ENCODE measurements around the gene TNIP1.

TNIP1 gene

DNA sequence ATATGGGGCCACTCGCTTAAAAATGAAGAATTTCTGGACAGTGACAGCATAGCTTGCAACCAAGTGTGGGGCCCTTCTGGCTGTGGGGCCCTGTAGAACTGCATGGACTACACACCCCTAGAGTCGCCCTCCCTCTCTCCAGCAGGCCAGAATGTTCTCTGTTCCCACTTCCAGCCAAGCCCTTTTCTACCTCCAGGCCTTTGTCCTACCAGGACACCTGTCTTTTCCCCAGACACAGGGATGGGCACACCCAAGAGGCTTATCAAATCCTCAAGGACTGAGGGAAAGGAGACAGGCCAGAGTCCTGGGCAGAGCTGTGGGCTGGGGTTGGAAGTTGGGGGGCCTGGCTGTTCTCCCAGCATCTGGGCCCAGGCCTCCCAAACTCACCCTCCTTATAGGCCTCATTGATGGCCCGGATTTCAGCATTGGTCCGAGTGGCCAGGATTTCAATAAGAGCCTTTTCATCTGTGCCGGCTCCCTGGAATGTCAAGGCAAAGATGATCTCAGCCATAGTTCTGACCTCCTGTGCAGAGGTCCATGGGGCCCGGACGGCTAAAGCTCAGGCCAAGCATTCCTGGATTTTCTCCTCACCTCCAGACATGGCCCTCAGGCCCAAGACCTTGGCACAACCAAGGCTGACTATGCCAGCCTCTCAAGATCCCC, 38.2 kb upstream of the TNIP1 start:
- H3K4me3 ChIP-seq (ENCODE audit: low read depth in 1 of 2, low read length in 2 of 2): no peak overlapping the region
- H3K4me1 ChIP-seq (ENCODE audit: control insufficient read depth in 1 of 2, insufficient read depth in 2 of 2, low read length in 2 of 2): peaks cover 0 to 14% of the 10 kb centered on the region in 2 donors
- H3K9me3 ChIP-seq (ENCODE audit: control insufficient read depth in 1 of 2, low read length in 2 of 2): no peaks in the 10 kb centered on the region
- peaks cover 52 to 68% of the 10 kb centered on the region in 2 donors for H3K36me3 ChIP-seq (ENCODE audit: control insufficient read depth in 1 of 2, insufficient read depth in 2 of 2, low read length in 2 of 2)
- H3K27ac ChIP-seq (ENCODE audit: low read length): no peak overlapping the region
- no peaks in the 10 kb centered on the region for H3K27me3 ChIP-seq (ENCODE audit: low read depth, low read length)

DNA sequence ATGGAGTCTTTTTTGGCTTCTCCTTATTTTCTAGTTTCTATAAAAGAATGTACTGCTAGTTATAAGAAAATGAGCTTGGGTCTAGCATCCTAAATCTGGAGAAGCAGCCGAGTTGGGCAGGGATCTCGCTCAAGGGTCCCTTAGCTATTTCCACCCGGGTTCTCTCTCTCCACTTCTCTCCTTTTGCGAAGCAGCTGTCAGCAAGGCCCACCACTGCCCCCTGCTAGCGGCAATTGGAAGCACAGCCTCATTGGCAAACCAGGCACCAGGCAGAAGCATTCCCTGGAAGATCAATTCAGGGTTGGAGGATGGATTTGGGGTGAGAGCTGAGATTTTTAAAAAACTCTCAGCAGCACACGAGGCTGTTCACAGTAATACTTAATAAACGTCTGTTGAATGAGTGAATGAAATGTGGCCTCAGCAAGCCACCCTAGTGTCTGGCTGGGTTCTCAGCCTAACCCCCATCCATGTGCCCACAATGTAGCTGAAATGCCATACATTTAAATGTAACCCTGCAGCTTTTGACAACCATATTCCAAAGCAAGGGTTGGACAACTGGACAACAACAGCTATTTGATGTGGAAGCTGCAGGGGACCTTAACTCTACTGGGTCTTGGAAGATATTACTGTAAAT, 34.6 kb upstream of the TNIP1 start:
- Histone ChIP-seq H3K4me1 (ENCODE audit: control insufficient read depth in 1 of 2, insufficient read depth in 2 of 2, low read length in 2 of 2) (no peaks in the 10 kb centered on the region), H3K27me3 (ENCODE audit: low read depth, low read length) (no peaks in the 10 kb centered on the region), H3K4me3 (ENCODE audit: low read depth in 1 of 2, low read length in 2 of 2) (no peak overlapping the region), H3K9me3 (ENCODE audit: control insufficient read depth in 1 of 2, low read length in 2 of 2) (no peaks in the 10 kb centered on the region), H3K27ac (ENCODE audit: low read length) (no peak overlapping the region), H3K36me3 (ENCODE audit: control insufficient read depth in 1 of 2, insufficient read depth in 2 of 2, low read length in 2 of 2) (peaks cover 31 to 48% of the 10 kb centered on the region in 2 donors)

DNA sequence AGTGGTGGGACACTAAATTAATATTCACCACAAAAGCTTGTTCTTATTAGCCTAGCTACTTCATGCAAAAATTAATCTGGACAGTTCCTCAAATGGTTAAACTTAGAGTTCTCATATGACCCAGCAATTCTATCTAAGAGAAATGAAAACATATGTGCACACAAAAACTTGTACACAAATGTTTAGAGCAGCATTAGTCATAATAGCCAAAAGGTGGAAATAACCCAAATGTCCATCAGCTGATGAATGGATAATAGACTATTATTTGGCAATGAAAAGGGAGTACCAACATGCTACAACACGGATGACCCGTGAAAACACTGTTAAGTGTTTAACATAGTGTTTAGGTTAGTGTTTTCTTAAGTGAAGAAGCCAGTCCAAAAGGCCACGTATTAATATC, 32.8 kb upstream of the TNIP1 start:
- Histone ChIP-seq H3K4me1 (ENCODE audit: control insufficient read depth in 1 of 2, insufficient read depth in 2 of 2, low read length in 2 of 2) (peaks cover under 1 to 7% of the 10 kb centered on the region in 2 donors), H3K9me3 (ENCODE audit: control insufficient read depth in 1 of 2, low read length in 2 of 2) (no peaks in the 10 kb centered on the region), H3K36me3 (ENCODE audit: control insufficient read depth in 1 of 2, insufficient read depth in 2 of 2, low read length in 2 of 2) (peaks cover 35 to 55% of the 10 kb centered on the region in 2 donors), H3K27ac (ENCODE audit: low read length) (no peak overlapping the region), H3K27me3 (ENCODE audit: low read depth, low read length) (no peaks in the 10 kb centered on the region), H3K4me3 (ENCODE audit: low read depth in 1 of 2, low read length in 2 of 2) (no peak overlapping the region)

DNA sequence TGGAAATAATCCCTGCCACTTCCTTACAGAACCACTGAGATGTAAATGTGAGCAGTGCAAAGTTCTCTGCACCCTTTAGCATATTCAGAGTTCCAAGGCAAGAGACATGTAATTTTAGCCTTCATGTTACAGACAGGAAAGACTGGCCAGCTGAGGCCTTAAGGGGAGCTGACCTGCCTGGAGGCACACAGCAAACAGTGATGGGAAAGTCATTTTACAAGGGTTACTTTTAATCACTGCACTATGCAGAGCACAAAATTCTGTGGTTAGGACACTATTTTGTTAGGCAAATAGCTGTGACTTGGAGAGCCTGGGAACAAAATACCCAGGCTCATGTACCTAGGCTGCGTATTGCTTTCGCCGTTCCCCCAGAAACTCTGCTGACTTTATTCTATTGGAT, 30.2 kb upstream of the TNIP1 start:
- H3K27me3 ChIP-seq (ENCODE audit: low read depth, low read length): no peaks in the 10 kb centered on the region
- H3K27ac ChIP-seq (ENCODE audit: low read length): no peak overlapping the region
- no peaks in the 10 kb centered on the region for H3K9me3 ChIP-seq (ENCODE audit: control insufficient read depth in 1 of 2, low read length in 2 of 2)
- H3K4me3 ChIP-seq (ENCODE audit: low read depth in 1 of 2, low read length in 2 of 2): no peak overlapping the region
- peaks cover 22 to 24% of the 10 kb centered on the region in 2 donors for H3K4me1 ChIP-seq (ENCODE audit: control insufficient read depth in 1 of 2, insufficient read depth in 2 of 2, low read length in 2 of 2)
- peaks cover 40 to 44% of the 10 kb centered on the region in 2 donors for H3K36me3 ChIP-seq (ENCODE audit: control insufficient read depth in 1 of 2, insufficient read depth in 2 of 2, low read length in 2 of 2)

DNA sequence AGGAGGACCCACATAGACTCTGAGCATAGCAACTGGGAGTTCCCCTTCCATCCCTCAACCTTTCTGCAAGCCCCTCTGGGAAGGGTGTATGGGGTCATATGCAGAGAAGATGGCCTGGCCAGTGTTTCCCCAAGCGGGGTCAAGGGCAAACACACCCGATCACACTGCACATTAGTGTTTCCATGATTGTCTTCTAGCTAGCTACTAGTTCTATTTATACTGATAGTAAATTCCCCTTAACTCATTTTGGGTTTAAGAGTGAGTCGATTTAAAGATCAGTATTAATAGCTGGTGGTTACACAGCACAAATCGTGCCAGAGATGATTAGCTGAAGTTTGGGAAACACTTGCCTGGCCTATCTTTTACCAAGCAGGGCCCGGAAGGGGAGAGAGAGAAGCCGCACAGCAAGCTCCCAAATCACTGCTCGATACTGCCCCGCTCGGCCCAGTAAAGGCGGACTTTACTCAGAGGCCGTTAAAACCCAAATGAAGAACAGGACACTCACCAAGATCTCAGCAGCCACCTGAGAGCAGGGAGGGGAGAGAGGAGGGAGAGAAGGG, 29.4 kb upstream of the TNIP1 start:
- no peak overlapping the region for H3K27ac ChIP-seq (ENCODE audit: low read length)
- no peak overlapping the region for H3K4me3 ChIP-seq (ENCODE audit: low read depth in 1 of 2, low read length in 2 of 2)
- H3K36me3 ChIP-seq (ENCODE audit: control insufficient read depth in 1 of 2, insufficient read depth in 2 of 2, low read length in 2 of 2): peaks cover 40% of the 10 kb centered on the region in 2 donors
- no peaks in the 10 kb centered on the region for H3K9me3 ChIP-seq (ENCODE audit: control insufficient read depth in 1 of 2, low read length in 2 of 2)
- H3K4me1 ChIP-seq (ENCODE audit: control insufficient read depth in 1 of 2, insufficient read depth in 2 of 2, low read length in 2 of 2): peaks cover 24 to 30% of the 10 kb centered on the region in 2 donors
- no peaks in the 10 kb centered on the region for H3K27me3 ChIP-seq (ENCODE audit: low read depth, low read length)

DNA sequence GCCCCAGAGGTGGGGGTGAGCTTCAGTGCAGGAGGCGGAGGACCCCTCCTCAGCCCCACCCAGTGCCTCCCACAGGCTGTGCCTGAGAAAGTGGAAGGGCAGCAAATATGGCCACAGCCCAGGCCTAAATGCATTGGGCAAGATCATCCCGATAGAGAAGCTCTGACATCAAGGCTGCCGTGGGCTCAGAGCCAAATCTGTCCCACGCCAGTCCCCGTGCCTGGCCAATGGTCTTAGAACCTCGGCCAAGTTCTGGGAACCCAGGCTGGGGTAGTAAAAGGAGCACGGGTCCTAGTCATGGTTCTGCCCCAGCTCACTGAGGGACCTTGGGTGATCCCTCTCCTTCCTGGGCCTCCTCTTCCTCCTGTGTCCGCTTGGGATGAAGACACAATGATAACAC, 27.7 kb upstream of the TNIP1 start:
- no peak overlapping the region for H3K4me3 ChIP-seq (ENCODE audit: low read depth in 1 of 2, low read length in 2 of 2)
- no peaks in the 10 kb centered on the region for H3K9me3 ChIP-seq (ENCODE audit: control insufficient read depth in 1 of 2, low read length in 2 of 2)
- peaks cover 24 to 42% of the 10 kb centered on the region in 2 donors for H3K4me1 ChIP-seq (ENCODE audit: control insufficient read depth in 1 of 2, insufficient read depth in 2 of 2, low read length in 2 of 2)
- H3K27ac ChIP-seq (ENCODE audit: low read length): peak overlapping the region; percentile 41
- no peaks in the 10 kb centered on the region for H3K27me3 ChIP-seq (ENCODE audit: low read depth, low read length)
- H3K36me3 ChIP-seq (ENCODE audit: control insufficient read depth in 1 of 2, insufficient read depth in 2 of 2, low read length in 2 of 2): peaks cover 37 to 50% of the 10 kb centered on the region in 2 donors

DNA sequence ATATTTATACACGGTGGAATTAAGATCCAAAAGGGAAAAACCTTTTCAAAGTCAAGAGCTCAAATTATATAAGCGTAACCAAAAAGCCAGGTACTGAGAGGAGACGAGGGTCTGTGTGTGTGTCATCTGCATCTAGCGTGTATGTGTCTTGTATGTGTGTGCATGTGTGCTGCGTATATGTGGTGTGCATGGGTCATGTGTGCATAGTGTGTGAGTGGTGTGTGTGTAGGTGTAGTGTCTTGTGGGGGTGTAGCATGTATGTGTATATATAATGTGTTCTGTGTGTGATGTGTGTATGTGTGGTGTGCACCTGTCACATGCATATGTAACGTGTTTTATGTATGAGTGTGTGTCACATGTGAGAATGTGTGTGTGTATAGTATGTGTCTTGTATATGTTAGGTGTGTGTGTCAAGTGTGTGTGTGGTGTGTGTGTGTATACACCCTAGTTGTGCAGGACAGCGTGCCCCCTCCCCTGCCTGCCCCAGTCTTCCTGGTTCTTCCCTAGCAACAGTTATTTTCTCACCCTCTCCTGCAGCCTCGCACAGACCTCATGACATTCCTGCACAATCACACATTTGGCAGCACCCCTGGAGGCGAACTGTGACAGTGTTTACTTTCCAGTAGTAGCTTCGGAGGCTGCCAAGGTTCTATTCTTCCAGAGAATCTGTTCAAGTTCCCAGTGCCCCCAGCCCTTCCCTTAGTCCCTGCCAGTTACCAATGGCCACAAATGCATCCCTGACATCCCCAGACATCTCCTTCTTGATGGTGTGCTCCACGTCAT, 27.1 kb upstream of the TNIP1 start:
- Histone ChIP-seq H3K36me3 (ENCODE audit: control insufficient read depth in 1 of 2, insufficient read depth in 2 of 2, low read length in 2 of 2) (peaks cover 41 to 55% of the 10 kb centered on the region in 2 donors), H3K27me3 (ENCODE audit: low read depth, low read length) (no peaks in the 10 kb centered on the region), H3K9me3 (ENCODE audit: control insufficient read depth in 1 of 2, low read length in 2 of 2) (no peaks in the 10 kb centered on the region), H3K4me3 (ENCODE audit: low read depth in 1 of 2, low read length in 2 of 2) (no peak overlapping the region), H3K4me1 (ENCODE audit: control insufficient read depth in 1 of 2, insufficient read depth in 2 of 2, low read length in 2 of 2) (peaks cover 24 to 42% of the 10 kb centered on the region in 2 donors), H3K27ac (ENCODE audit: low read length) (peak overlapping the region; percentile 64)

DNA sequence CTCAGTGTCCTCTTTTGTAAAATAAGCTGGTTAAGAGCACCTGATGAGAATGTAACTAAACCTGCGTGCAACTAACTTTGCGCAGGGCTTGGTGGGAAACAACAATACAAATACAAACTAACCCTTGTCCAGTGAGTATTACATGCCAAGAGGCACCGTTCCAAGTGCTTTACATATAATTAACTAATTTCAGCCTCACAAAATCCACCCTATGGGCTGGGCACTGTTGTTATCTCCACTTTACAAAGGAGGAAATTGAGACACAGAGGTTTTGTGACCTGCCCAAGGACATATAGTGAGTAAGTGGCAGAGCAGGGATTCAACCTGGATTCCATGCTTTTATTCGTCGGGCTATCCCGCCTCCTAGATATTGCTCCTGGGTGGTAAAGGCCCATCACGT, 26.2 kb upstream of the TNIP1 start:
- H3K27ac ChIP-seq (ENCODE audit: low read length): peak overlapping the region; percentile 66
- H3K36me3 ChIP-seq (ENCODE audit: control insufficient read depth in 1 of 2, insufficient read depth in 2 of 2, low read length in 2 of 2): peaks cover 47 to 56% of the 10 kb centered on the region in 2 donors
- H3K9me3 ChIP-seq (ENCODE audit: control insufficient read depth in 1 of 2, low read length in 2 of 2): no peaks in the 10 kb centered on the region
- H3K27me3 ChIP-seq (ENCODE audit: low read depth, low read length): no peaks in the 10 kb centered on the region
- peaks cover 24 to 42% of the 10 kb centered on the region in 2 donors for H3K4me1 ChIP-seq (ENCODE audit: control insufficient read depth in 1 of 2, insufficient read depth in 2 of 2, low read length in 2 of 2)
- no peak overlapping the region for H3K4me3 ChIP-seq (ENCODE audit: low read depth in 1 of 2, low read length in 2 of 2)

DNA sequence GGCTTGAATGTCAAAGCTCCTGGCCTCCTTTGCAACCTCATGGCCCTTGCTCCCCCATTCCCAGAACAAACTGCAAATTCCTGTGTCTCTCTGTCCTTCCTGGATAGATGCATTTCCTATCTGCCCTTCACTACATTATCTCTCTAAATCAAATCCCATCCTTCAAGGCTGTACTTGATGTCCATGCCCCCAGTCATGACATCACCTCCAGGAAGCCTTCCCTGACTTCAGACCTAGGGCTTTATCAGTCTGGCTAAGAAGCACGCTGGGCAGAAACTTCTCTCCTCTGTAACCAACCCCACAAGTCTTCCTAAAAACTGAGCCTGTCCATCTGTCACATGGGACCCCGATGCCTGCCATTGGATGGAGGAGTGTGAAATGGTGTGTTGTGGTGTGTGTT, 25.7 kb upstream of the TNIP1 start:
- Histone ChIP-seq H3K27me3 (ENCODE audit: low read depth, low read length) (no peaks in the 10 kb centered on the region), H3K4me1 (ENCODE audit: control insufficient read depth in 1 of 2, insufficient read depth in 2 of 2, low read length in 2 of 2) (peaks cover 24 to 42% of the 10 kb centered on the region in 2 donors), H3K27ac (ENCODE audit: low read length) (peak overlapping the region; percentile 66), H3K4me3 (ENCODE audit: low read depth in 1 of 2, low read length in 2 of 2) (no peak overlapping the region), H3K36me3 (ENCODE audit: control insufficient read depth in 1 of 2, insufficient read depth in 2 of 2, low read length in 2 of 2) (peaks cover 52 to 61% of the 10 kb centered on the region in 2 donors), H3K9me3 (ENCODE audit: control insufficient read depth in 1 of 2, low read length in 2 of 2) (no peaks in the 10 kb centered on the region)

DNA sequence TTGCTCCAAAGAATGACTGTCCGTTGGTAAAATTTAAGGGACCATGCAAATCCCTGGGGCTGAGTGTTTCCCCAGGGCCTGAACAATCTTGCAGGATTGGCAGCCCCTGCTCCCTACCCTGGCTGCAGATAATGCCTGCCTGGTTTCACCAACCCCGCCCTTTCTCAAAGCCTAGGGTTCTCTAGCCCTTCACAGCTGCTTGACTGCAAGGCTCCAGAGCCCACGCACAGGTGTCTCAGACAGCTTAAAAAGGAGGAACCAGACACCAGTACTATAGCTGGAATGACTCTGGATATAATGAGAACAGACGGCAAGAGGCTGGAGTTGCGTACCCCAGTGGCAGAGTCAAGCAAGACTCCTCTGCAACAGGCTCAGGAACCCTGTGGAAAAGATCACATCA, 25.2 kb upstream of the TNIP1 start:
- peak overlapping the region; percentile 31 for H3K27ac ChIP-seq (ENCODE audit: low read length)
- no peak overlapping the region for H3K4me3 ChIP-seq (ENCODE audit: low read depth in 1 of 2, low read length in 2 of 2)
- H3K9me3 ChIP-seq (ENCODE audit: control insufficient read depth in 1 of 2, low read length in 2 of 2): no peaks in the 10 kb centered on the region
- peaks cover 24 to 42% of the 10 kb centered on the region in 2 donors for H3K4me1 ChIP-seq (ENCODE audit: control insufficient read depth in 1 of 2, insufficient read depth in 2 of 2, low read length in 2 of 2)
- peaks cover 52 to 56% of the 10 kb centered on the region in 2 donors for H3K36me3 ChIP-seq (ENCODE audit: control insufficient read depth in 1 of 2, insufficient read depth in 2 of 2, low read length in 2 of 2)
- no peaks in the 10 kb centered on the region for H3K27me3 ChIP-seq (ENCODE audit: low read depth, low read length)

DNA sequence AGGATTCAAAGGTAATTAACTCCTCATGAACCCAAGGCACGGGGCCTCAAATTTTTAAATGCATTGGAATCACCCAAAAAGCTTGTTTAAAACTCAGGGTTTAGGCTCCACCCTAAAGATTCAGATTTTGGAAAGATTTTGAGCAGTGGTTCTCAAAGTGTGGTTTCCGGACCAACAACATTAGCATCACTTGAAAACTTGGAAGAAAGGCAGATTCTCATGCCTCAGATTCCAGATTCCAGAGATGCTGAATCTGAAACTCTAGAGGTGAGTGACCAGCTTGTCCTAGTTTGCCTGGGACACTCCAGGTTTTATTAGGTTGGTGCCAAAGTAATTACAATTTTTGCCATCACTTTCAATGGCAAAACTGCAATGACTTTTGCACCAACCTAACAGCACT, 24.7 kb upstream of the TNIP1 start:
- Histone ChIP-seq H3K27ac (ENCODE audit: low read length) (peak overlapping the region; percentile 83), H3K27me3 (ENCODE audit: low read depth, low read length) (no peaks in the 10 kb centered on the region), H3K4me3 (ENCODE audit: low read depth in 1 of 2, low read length in 2 of 2) (peak overlapping the region in 1 of 2 donors; percentile 10), H3K9me3 (ENCODE audit: control insufficient read depth in 1 of 2, low read length in 2 of 2) (no peaks in the 10 kb centered on the region), H3K36me3 (ENCODE audit: control insufficient read depth in 1 of 2, insufficient read depth in 2 of 2, low read length in 2 of 2) (peaks cover 54 to 57% of the 10 kb centered on the region in 2 donors), H3K4me1 (ENCODE audit: control insufficient read depth in 1 of 2, insufficient read depth in 2 of 2, low read length in 2 of 2) (peaks cover 24 to 42% of the 10 kb centered on the region in 2 donors)

All from muscle layer of duodenum (tissue), 2 donors.